Ascending aorta (tissue), 2 donors: ENCODE measurements around the gene STK10. TPM values are rescaled to one million over a fixed set of nuclear protein-coding genes. Genes with fewer than 3 reads are reported as not detected.
"Not testable (repeated sequence)": the region's sequence is repeated elsewhere in the genome, so short reads cannot be mapped to it uniquely, and the experiment has no call there.

ENCODE experiments used
- DNase-seq, 2 donors: peaks; one replicate each; pipeline ENCODE4 v3.0.0-alpha.2; 2019; ENCODE audit warnings: low spot score in 2 of 2
- H3K27ac ChIP-seq, 2 donors: fragments of 200-600 bp; sonication (generic); one replicate each; pipeline ENCODE4 v1.5.1; 2016 to 2017; ENCODE audit warnings: mild to moderate bottlenecking in 1 of 2
- H3K27me3 ChIP-seq: fragments of 200-600 bp; sonication (generic); one replicate; pipeline ENCODE4 v1.5.1; 2017
- H3K36me3 ChIP-seq, 2 donors: fragments of 200-600 bp; sonication (generic); one replicate each; pipeline ENCODE4 v1.5.1; 2016
- H3K4me1 ChIP-seq, 2 donors: fragments of 200-600 bp; sonication (generic); one replicate each; pipeline ENCODE4 v1.5.1; 2016 to 2017; ENCODE audit warnings: mild to moderate bottlenecking in 1 of 2
- H3K4me3 ChIP-seq, 2 donors: fragments of 200-600 bp; sonication (generic); one replicate each; pipeline ENCODE4 v1.5.1; 2016 to 2017; ENCODE audit warnings: mild to moderate bottlenecking in 1 of 2
- H3K9me3 ChIP-seq, 2 donors: fragments of 200-600 bp; sonication (generic); one replicate each; pipeline ENCODE4 v1.5.1; 2016
- intact Hi-C: fragments of 100-400 bp; cut with DNase I; formaldehyde crosslinking; loops from one replicate; pipeline ENCODE4 v1.15.1; 2023
- total RNA-seq: library from RNA; depleted of rRNA; stranded (reverse); fragments of >200 nt; gene quantifications from one replicate; pipeline ENCODE4 v1.1.0, GENCODE V29; 2016
- TF ChIP-seq, protein P1 (sequence below), 3 experiments: fragments of 200-600 bp in 2 of 3; fragments of 450-650 bp in 1 of 3; sonication (generic) in 2 of 3; IDR thresholded peaks; one replicate each; pipeline ENCODE4 v1.5.1; 2016 to 2019; ENCODE audit warnings: antibody characterized with exemption in 3 of 3, mild to moderate bottlenecking in 1 of 3, moderate library complexity in 1 of 3

The STK10 gene
- total RNA-seq, 1 donor from 2014 or later: 18.4 TPM

DNA sequence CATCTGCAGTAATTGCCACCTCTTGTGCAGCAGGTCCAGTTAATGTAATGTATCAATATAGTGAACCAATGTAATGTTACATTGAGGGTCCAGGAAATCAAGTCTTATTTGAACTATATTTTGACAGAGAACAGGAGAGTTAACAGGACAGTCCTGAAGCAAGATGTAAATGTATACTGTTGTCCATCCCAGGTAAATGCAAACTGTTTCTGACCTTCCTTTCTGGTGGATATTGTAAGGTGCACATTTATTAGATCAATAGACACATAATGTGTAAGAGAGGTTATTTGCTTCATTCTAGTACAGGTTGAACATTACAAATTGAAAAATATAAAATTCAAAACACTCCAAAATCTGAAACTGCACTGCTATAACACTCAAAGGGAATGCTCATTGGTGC, 158.1 kb downstream of the STK10 start:
- no peak overlapping the region for H3K4me3 ChIP-seq
- intact Hi-C loops: no loop called here
- H3K36me3 ChIP-seq: no peaks in the 10 kb centered on the region
- TF ChIP-seq, protein P1, sequence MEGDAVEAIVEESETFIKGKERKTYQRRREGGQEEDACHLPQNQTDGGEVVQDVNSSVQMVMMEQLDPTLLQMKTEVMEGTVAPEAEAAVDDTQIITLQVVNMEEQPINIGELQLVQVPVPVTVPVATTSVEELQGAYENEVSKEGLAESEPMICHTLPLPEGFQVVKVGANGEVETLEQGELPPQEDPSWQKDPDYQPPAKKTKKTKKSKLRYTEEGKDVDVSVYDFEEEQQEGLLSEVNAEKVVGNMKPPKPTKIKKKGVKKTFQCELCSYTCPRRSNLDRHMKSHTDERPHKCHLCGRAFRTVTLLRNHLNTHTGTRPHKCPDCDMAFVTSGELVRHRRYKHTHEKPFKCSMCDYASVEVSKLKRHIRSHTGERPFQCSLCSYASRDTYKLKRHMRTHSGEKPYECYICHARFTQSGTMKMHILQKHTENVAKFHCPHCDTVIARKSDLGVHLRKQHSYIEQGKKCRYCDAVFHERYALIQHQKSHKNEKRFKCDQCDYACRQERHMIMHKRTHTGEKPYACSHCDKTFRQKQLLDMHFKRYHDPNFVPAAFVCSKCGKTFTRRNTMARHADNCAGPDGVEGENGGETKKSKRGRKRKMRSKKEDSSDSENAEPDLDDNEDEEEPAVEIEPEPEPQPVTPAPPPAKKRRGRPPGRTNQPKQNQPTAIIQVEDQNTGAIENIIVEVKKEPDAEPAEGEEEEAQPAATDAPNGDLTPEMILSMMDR (IDR thresholded peaks at IDR 0.05): no peak
- DNase-seq: no peak
- H3K4me1 ChIP-seq: no peaks in the 10 kb centered on the region
- no peaks in the 10 kb centered on the region for H3K27me3 ChIP-seq
- H3K9me3 ChIP-seq: no peaks in the 10 kb centered on the region
- no peak overlapping the region for H3K27ac ChIP-seq

DNA sequence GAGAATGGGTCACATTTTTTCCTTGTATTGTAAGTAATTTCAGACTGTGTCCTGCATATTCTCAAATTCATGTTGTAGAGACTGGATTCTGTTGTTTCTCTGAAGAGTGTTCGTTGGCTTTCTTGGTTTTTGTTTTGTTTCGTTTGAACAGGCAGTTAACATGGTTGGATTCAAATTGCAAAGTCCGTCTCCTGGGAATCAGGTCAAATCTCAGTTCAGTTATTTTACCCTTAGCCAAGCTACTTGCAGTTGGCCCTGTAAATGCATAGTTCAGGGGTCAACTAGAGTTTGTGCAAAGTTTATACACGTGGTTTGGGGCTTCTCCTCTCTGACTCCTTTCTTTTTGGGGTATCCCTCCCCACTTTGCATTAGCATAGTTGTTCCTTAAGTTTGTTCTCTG, 159.9 kb downstream of the STK10 start:
- TF ChIP-seq, protein P1 (IDR thresholded peaks at IDR 0.05): no peak
- Histone ChIP-seq H3K27me3 (no peaks in the 10 kb centered on the region), H3K4me1 (no peaks in the 10 kb centered on the region), H3K27ac (no peak overlapping the region), H3K4me3 (no peak overlapping the region), H3K9me3 (no peaks in the 10 kb centered on the region), H3K36me3 (no peaks in the 10 kb centered on the region)
- DNase-seq: no peak
- intact Hi-C loops: no loop called here

DNA sequence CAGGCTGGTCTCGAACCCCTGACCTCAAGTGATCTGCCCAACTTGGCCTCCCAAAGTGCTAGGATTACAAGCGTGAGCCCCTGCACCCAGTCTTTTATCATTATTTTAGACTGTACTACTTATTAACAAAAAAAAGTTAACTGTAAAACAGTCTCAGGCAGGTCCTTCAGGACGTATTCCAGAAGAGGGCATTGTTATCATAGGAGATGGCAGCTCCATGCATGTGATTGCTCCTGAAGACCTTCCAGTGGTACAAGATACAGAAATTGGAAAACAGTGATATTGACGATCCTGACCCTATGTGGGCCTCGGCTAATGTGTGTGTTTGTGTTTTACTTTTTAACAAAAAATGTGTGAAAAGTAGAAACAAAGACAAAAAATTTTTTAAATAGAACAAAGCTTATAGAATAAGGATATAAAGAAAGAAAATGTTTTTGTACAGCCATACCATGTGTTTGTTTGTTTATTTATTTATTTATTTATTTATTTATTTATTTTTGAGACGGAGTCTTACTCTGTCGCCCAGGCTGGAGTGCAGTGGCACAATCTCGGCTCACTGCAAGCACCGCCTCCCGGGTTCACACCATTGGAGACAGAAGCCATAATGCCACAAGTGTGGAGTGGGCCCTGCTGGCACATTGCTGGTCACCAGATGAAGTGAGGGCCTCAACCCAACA, 167.8 kb downstream of the STK10 start:
- H3K27ac ChIP-seq, H3K27me3 ChIP-seq, H3K9me3 ChIP-seq, H3K36me3 ChIP-seq, H3K4me3 ChIP-seq, intact Hi-C loops, DNase-seq, H3K4me1 ChIP-seq: not testable (repeated sequence)

DNA sequence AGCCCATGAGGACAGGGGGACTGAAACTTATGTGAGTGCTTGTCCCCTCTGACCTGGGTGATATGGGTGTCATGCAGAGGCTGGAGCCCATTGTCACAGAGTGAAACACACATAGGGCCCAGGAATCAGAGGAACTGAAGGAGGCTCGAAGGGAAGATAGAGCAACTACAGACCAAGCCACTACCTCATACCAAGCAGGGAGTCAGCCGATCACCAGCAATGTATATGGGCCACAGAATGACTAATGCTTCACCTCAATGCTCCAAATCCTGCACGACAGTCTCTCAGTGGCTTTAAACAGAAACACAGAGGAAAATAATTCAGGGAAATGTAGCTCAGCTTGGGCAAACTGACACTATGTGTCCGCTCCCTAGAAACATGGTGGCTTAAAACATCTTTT, 172.7 kb downstream of the STK10 start:
- TF ChIP-seq, protein P1 (IDR thresholded peaks at IDR 0.05): no peak
- H3K4me3 ChIP-seq: no peak overlapping the region
- no peaks in the 10 kb centered on the region for H3K4me1 ChIP-seq
- DNase-seq: no peak
- no peak overlapping the region for H3K27ac ChIP-seq
- no peaks in the 10 kb centered on the region for H3K36me3 ChIP-seq
- intact Hi-C loops: no loop called here
- H3K27me3 ChIP-seq: no peaks in the 10 kb centered on the region
- H3K9me3 ChIP-seq: no peaks in the 10 kb centered on the region

DNA sequence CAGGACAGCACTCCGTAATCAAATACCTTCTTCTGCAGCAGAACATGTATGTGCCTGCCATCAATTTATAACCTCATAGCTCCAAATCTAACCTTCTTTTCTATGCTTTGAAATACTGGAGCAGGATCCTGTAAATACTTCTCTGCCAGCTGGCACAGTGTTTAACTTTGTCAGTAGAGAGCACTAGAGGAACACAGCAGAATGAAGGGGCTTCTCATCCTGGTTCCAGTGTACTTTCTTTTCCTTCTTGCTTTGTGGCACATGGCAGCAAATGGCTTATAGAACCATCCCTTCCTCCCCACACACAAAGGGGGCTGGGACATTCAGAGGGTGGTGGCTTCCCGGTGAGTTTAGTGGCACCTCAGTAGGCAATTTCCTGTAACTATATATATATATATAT, 177.7 kb downstream of the STK10 start:
- Histone ChIP-seq H3K4me3 (no peak overlapping the region), H3K4me1 (peaks cover 0 to 7% of the 10 kb centered on the region in 2 donors), H3K36me3 (no peaks in the 10 kb centered on the region), H3K9me3 (no peaks in the 10 kb centered on the region), H3K27ac (no peak overlapping the region), H3K27me3 (no peaks in the 10 kb centered on the region)
- TF ChIP-seq, protein P1 (IDR thresholded peaks at IDR 0.05): no peak
- no peak for DNase-seq
- intact Hi-C loops: no loop called here

DNA sequence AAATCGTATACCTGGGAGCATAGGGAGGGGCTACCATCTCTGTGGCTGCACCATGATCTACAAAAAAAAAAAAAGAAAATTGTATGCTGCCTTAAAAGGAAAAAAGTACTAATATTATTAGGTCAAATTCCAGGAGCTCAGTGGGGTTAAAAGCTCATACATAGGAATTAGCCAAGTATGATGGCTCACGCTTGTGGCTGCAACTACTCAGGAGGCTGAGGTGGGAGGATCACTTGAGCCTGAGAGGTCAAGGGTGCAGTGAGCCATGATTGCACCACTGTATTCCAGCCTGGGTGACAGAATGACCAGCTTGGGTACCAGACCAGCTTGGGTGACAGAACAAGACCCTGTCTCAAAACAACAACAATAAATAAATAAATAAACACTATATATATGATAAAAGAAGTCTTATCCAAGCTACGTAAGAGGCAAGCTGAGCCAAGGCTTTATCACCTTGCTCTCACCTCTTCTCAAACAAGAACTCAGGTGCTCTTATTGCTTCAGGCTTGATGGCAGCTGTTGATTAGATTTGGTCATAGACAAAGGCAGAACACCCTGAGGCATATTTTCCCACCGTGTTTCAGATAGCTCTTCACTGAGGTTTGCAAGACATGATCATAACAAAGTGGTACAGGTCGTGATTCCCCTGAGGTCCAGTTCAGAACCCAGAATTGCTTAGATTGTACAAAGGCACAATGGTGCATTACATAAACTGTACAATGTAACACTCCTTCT, 178.3 kb downstream of the STK10 start:
- TF ChIP-seq, protein P1 (IDR thresholded peaks at IDR 0.05): no peak
- intact Hi-C loops: loop anchor here (10.0 kb wide), 5 partner anchors 55 to 685 kb away; partner anchors contain the start of genes FGF18 and SH3PXD2B
- DNase-seq: no peak
- H3K4me3 ChIP-seq: no peak overlapping the region
- H3K27ac ChIP-seq: no peak overlapping the region
- peaks cover 0 to 12% of the 10 kb centered on the region in 2 donors for H3K4me1 ChIP-seq
- H3K9me3 ChIP-seq: no peaks in the 10 kb centered on the region
- no peaks in the 10 kb centered on the region for H3K27me3 ChIP-seq
- no peaks in the 10 kb centered on the region for H3K36me3 ChIP-seq
